GM19463 (cell line): ENCODE results near the gene EVPL.
"Not testable (repeated sequence)": the region's sequence is repeated elsewhere in the genome, so short reads cannot be mapped to it uniquely, and the experiment has no call there.

Experiments
- ATAC-seq: cut with Tn5 transposase; IDR thresholded peaks from one replicate; pipeline ENCODE4 v1.9.1; 2021; ENCODE audit warnings: mild to moderate bottlenecking, moderate library complexity; ENCODE audit not compliant: unreplicated experiment

EVPL gene

GRCh38 chr17:76048711-76049110 lies 21.6 kb upstream of the EVPL start:
- no peak for ATAC-seq

GRCh38 chr17:76048025-76048605 lies 21.0 kb upstream of the EVPL start:
- no peak for ATAC-seq

- ATAC-seq: no peak
Observed at GRCh38 chr17:76046064-76046463, 19.0 kb upstream of the EVPL start.

- ATAC-seq: not testable (repeated sequence)
Observed at GRCh38 chr17:76044475-76045007, 17.4 kb upstream of the EVPL start.

- ATAC-seq: not testable (repeated sequence)
Observed at GRCh38 chr17:76042868-76043267, 15.8 kb upstream of the EVPL start.

- ATAC-seq: no peak
Observed at GRCh38 chr17:76040376-76040775, 13.3 kb upstream of the EVPL start.

GRCh38 chr17:76039121-76039520 lies 12.0 kb upstream of the EVPL start:
- no peak for ATAC-seq

GRCh38 chr17:76038050-76038449 lies 10.9 kb upstream of the EVPL start:
- no peak for ATAC-seq

- ATAC-seq: no peak
Observed at GRCh38 chr17:76036497-76037261, 9.6 kb upstream of the EVPL start.

- ATAC-seq: no peak
Observed at GRCh38 chr17:76034428-76035350, 7.6 kb upstream of the EVPL start.

- no peak for ATAC-seq
Observed at GRCh38 chr17:76033139-76033538, 6.0 kb upstream of the EVPL start.

GRCh38 chr17:76032780-76033108 lies 5.6 kb upstream of the EVPL start:
- ATAC-seq: no peak

GRCh38 chr17:76032073-76032779 lies 5.1 kb upstream of the EVPL start:
- no peak for ATAC-seq

- no peak for ATAC-seq
Observed at GRCh38 chr17:76026714-76027158, 370 bp downstream of the EVPL start.

- no peak for ATAC-seq
Observed at GRCh38 chr17:76025294-76025693, 1.8 kb downstream of the EVPL start.

- ATAC-seq: no peak
Observed at GRCh38 chr17:76024353-76024752, 2.8 kb downstream of the EVPL start.

- no peak for ATAC-seq
Observed at GRCh38 chr17:76023900-76024237, 3.2 kb downstream of the EVPL start.

GRCh38 chr17:76022973-76023899 lies 3.9 kb downstream of the EVPL start:
- no peak for ATAC-seq

- no peak for ATAC-seq
Observed at GRCh38 chr17:76022285-76022684, 4.8 kb downstream of the EVPL start.
